GM19238 (cell line): ENCODE data around the gene TRMT1.
A peak's percentile ranks its signal among the peaks of the same experiment; 100 is the strongest.

Source experiments
- DNase-seq: peaks from one replicate; pipeline ENCODE4 v3.0.0; 2011; ENCODE audit warnings: low spot score; ENCODE audit not compliant: insufficient read length

The TRMT1 gene

GRCh38 chr19:13127051-13127450 lies 10.5 kb upstream of the TRMT1 start:
- no peak for DNase-seq

GRCh38 chr19:13122980-13123957 lies 6.7 kb upstream of the TRMT1 start:
- DNase-seq, result no peak

DNA sequence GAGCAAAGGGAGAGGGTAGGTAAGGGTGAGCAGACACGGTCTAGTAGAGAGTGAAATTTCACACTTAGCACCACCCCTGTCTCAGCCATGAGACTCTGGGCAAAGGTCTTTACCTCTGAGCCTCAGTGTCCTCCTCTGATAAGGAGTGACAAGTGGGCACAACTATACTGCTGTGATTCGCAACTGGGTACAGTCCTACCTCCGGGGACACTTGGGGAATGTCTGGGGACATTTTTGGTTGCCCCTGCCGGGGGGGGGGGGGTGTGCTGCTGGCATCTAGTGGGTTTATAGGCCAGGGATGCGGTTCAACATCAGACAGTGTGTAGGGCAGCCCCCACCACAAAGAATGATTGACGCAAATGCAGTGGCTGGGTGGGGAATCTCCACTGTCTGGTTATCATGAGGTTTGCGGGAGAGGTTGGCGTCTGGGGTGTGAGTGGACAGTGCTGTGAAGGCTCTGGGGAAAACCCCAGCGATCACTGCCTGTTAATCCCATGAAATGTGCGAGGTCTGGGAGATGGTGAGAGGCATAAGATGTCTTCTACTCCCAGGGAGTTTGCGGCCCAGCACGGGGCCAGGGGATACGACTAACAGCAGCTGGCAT lies 5.8 kb upstream of the TRMT1 start:
- DNase-seq, result no peak

DNA sequence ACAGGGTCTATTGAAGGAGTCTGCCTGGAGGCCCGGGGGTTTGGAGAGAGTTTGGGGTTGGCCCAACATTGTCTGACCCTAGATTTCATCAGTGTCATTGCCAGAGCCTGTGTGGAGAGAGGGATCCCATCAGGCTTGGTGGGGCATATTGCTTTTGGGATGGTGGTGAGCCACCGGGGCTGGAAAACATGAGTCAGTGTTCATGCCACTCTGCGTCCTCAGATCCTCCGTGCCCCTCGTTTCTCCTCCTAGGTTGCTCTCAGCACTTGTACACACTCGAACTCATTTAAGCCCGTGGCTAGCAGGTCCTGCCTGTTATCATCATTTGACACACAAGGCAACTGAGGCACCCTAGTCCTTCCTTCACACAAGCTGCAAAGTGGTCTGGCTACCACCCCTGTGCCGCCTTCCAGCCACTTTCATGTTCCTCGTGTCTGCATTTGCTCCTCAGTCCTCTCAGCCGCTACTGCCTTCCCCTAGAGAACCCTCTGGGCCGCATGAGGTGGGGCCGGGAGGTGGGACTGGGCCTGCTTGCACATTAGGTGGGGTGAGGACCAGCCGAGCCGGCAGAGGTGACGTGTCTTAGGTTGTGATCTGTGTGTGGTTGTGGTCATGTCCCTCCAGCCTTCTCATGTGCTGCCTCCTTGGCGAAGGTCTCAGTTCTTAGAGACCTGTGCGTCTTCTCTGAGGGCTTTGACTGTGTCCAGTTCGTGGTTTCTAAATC lies 5.2 kb upstream of the TRMT1 start:
- no peak for DNase-seq

DNA sequence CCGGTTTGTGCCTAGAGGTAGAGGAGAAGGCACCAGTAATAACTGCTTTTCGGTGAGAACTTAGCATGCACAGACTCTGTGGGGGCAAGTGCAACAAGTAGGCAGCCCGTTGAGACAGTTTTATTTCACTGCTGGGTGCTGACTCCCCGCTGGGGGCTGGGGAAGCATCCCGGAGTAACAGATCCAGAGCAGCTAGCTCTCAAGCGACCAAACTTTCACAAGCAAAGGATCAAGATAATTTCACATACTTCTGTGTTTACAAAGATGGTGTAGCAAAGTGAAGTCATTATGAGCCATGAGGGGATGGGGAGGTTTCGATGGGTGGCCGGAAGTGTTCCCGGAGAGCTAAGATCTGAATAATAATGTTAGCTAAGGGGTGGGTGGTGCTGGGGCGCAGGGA lies 4.3 kb upstream of the TRMT1 start:
- DNase-seq, result no peak

DNA sequence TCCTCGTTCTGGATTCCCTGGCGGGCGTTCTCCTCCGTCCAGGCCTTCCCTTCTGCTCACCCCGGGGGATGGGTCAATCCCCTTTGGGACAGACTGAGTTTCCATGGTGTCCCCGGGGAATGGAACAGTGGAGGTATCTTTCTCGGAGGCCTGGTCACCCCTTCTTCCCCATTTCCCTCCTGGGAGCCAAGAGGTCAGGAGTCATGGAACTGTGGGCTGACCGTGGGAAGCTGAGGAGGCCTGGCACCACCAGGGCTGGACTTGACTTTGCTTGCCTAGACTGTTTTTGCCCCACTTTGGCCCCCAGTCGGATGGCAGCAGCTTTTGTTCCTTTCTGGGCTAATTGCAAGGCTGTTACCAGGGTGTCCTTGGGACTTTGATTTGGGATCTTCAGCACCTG lies 3.5 kb upstream of the TRMT1 start:
- no peak for DNase-seq

GRCh38 chr19:13119627-13120026 lies 3.1 kb upstream of the TRMT1 start:
- DNase-seq, result no peak

DNA sequence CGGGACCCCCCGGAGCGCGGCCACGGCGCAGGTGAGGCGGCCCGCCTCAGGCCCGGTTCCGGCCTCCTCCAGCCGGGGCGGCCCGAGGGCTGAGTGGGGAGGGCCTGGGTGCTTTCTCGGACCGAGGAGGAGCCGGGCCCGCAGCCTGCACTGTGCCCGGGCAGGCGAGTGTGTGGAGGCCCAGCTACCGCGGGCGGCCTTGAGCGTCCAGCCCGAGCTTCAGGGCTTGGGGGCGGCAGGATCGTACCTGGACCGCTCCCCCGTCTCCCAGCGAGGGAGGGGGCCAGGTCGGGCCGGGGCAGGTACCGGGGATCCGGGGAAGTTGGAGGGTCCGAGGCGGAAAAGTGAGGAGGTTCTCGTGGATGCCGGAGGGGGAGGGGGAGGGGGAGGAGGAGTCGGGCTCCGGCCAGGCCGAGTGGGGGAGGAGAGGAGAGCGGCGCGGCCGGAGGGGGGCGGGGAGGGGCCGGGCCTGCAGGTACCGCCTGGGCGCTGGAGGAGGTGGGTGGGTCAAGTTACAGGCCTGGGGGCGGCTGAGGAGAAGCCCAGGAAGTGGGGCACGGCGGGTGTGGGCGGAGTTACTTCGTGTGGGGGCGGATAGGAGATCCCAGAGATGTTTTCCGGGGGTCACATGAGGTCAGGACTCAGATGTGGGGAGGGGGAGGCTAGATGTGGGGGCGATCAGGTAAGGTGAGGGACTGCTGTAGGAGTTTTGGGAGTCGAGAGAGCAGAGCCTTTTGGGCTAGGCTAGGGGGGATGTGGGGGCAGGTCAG lies 2.1 kb upstream of the TRMT1 start:
- peak; percentile 71 for DNase-seq

DNA sequence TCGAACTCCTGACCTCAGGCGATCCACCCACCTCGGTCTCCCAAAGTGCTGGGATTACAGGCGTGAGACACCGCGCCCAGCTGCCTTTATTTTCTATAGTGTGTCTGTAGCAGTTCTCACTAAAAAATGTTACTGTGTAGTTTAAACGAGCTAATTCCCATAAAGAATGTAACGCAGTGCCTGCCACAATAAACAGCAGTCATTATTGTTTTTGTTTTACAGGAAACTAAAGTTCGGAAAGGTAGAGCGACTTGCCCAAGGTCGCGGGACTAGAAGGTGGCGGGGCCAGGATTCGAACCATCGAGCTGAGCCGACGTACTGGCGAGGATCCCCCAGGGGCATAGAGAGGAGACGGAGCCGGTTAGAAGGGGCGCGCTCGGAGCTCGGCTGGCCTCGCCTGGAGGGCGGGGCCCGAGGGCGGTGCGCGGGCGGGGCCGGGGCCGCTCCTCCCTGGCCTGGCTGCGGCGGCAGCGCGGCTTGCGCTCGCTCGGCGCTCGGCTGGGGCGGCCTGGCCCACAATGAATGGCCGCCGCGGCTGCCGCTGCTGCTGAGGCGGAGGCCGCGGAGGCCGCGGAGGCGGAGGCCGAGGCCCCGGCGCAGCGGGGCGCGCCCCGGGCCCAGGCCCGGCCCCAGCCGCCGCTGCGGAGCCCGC lies 1.4 kb upstream of the TRMT1 start, which contains the start of gene NACC1:
Gene NACC1 (plus strand): TSS at position 493 of the 652 bp plus-strand sequence. CDS start 16,944 bp downstream, outside the sequence.
- DNase-seq, result peak; percentile 98

- DNase-seq, result no peak
These were observed 734 bp upstream of the TRMT1 start for GRCh38 chr19:13117176-13117771.

DNA sequence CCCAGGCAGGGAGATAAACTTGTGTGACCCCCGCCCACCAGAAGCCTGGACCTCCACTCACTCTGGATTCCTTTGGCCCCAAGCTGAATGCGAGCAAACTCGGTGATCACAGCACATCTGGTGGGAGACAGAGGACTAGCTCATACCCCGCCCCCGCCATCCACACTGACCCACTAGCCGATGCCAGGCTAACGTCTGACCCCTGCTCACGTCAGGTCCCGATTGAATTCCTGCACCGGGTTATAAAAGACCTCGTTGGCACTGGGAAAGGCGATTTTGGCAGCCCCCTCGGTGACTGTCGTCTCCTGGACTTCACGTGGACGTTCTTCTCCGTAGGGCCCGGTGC lies 631 bp downstream of the TRMT1 start:
- no peak for DNase-seq

DNA sequence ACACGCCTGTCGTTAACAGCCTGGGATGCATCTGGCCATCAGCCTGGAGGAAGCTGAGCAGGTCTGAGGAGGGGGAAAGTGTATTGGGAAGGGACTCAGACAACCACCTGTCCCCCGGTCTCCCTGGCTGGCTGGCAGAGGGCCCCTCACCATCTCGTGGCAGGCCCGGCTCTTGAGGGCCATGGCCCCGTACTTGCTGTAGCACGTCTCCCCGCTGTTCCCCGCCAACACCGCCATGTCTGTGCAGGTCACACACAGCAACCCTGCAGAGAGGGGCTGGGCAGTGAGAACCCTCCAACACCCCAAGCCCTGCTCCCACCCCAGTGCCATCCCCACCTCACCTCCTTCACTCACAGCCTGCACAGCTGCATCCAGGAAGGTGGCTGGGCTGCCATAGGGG lies 4.0 kb downstream of the TRMT1 start:
- no peak for DNase-seq

DNA sequence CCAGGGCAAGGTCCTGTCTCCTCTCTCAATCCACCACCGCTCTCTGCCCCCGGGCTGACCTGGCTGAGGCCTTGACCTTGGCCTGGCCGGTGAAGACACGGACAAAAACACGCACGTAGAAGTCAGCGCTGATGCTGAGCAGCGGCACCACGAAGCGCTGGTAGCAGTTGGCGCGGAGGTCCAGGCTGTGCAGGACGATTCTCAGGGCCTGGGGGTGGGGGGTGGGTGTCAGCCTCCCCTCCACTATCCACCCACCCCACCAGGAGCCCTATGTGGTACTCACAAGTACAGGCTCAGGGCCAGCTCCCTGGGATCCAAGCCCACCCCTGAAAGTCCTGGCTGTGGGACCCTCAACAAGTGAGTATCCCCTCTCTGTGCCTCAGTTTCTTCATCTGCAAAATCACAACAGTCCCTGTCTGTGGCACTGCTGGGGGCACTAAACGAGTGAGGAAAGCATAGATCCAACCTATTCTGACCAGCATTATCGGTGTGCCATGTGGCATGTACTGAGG lies 6.4 kb downstream of the TRMT1 start:
- DNase-seq, result no peak

- DNase-seq, result no peak
These were observed 7.0 kb downstream of the TRMT1 start for GRCh38 chr19:13109361-13110098.

GRCh38 chr19:13104848-13105711 lies 11.5 kb downstream of the TRMT1 start:
- no peak for DNase-seq

GRCh38 chr19:13104360-13104847 lies 12.1 kb downstream of the TRMT1 start:
- DNase-seq, result peak; percentile 83

- DNase-seq, result no peak
These were observed 12.8 kb downstream of the TRMT1 start for GRCh38 chr19:13103581-13104359.
